Measurements from ENCODE around the gene ATP11A. TPM values are rescaled to one million over a fixed set of nuclear protein-coding genes. Genes with fewer than 3 reads are reported as not detected.

ATP11A gene
- total RNA-seq, 1 experiment from 2014 or later: 80.4 TPM

GRCh38 chr13:112844411-112844810 lies 154.6 kb downstream of the ATP11A start:
- no peak overlapping the region for H3K4me3 ChIP-seq (replicated peaks in 1 of 2; ENCODE audit: low read depth in 1 of 2, low read length in 2 of 2)
- DNase-seq (ENCODE audit: low read depth, low spot score) (no peak), ATAC-seq (no peak)
- intact Hi-C loops (cut with micrococcal nuclease): no loop called here
- H4K20me1 ChIP-seq (ENCODE audit: insufficient read depth): no peaks in the 10 kb centered on the region
- H3K79me2 ChIP-seq (ENCODE audit: insufficient read depth, low read length): no peaks in the 10 kb centered on the region
- H3K9me2 ChIP-seq (ENCODE audit: insufficient read depth): no peaks in the 10 kb centered on the region
- TF ChIP-seq ZFX (IDR thresholded peaks at IDR 0.05) (no peak), POLR2AphosphoS5 (IDR thresholded peaks at IDR 0.05; ENCODE audit: low read depth, low read length) (no peak), ZBTB33 (IDR thresholded peaks at IDR 0.05; ENCODE audit: extremely low read depth, insufficient replicate concordance, low read length) (no peak), MAX (IDR thresholded peaks at IDR 0.05) (no peak), ZNF274 (IDR thresholded peaks at IDR 0.05; ENCODE audit: low read depth, low read length) (no peak), CEBPB (IDR thresholded peaks at IDR 0.05; ENCODE audit: low read depth) (no peak), ELF1 (IDR thresholded peaks at IDR 0.05; ENCODE audit: borderline replicate concordance, low read depth) (no peak), TCF7L2 (IDR thresholded peaks at IDR 0.05; ENCODE audit: borderline replicate concordance, extremely low read depth, insufficient read depth, insufficient read length) (no peak), REST (IDR thresholded peaks at IDR 0.05; ENCODE audit: low read depth) (no peak), ATF3 (IDR thresholded peaks at IDR 0.05) (no peak), RAD21 (IDR thresholded peaks at IDR 0.05; ENCODE audit: low read depth) (no peak), SIN3A (IDR thresholded peaks at IDR 0.05; ENCODE audit: low read depth) (no peak), FOSL1 (IDR thresholded peaks at IDR 0.05; ENCODE audit: low read depth) (no peak), YY1 (IDR thresholded peaks at IDR 0.05; ENCODE audit: extremely low read depth, insufficient replicate concordance, low read depth, low read length) (no peak), EGR1 (IDR thresholded peaks at IDR 0.05; ENCODE audit: low read depth) (no peak), EZH2 (IDR thresholded peaks at IDR 0.05) (no peak), SRF (IDR thresholded peaks at IDR 0.05; ENCODE audit: low read depth) (no peak), CBX3 (IDR thresholded peaks at IDR 0.05; ENCODE audit: low read depth) (no peak)
- no peak overlapping the region for H2AFZ ChIP-seq (ENCODE audit: low read depth, low read length, poor library complexity, severe bottlenecking)
- no TSS peak for BruUV-seq (replicated peaks)
- no peak overlapping the region for H3K4me2 ChIP-seq (ENCODE audit: low read length)
- H3K36me3 ChIP-seq (ENCODE audit: control insufficient read depth in 1 of 2, insufficient read depth in 2 of 2, low read length in 2 of 2): peaks cover 4 to 13% of the 10 kb centered on the region in 2 experiments; a peak in 2 of 4 replicates
- ChIA-PET CTCF (no interaction called here), RAD21 (ENCODE audit: low non-redundant PET in 1 of 2, low total read pairs in 2 of 2, uncharacterized antibody in 2 of 2, unreplicated experiment in 2 of 2) (no interaction called here), POLR2A (no interaction called here)
- no peak overlapping the region for H3K27ac ChIP-seq (ENCODE audit: low read depth, low read length)
- no peaks in the 10 kb centered on the region for H3K27me3 ChIP-seq (ENCODE audit: insufficient read depth, low read length)
- no peaks in the 10 kb centered on the region for H3K4me1 ChIP-seq (ENCODE audit: control insufficient read depth in 1 of 2, insufficient read depth in 2 of 2, low read length in 2 of 2)
- H3K9me3 ChIP-seq (ENCODE audit: control insufficient read depth in 1 of 2, insufficient read depth in 1 of 2, low read depth in 1 of 2, low read length in 2 of 2): no peaks in the 10 kb centered on the region
- H3K9ac ChIP-seq (ENCODE audit: low read length): no peak overlapping the region

Measured in HCT116 (cell line).